HUDEP-2 (cell line): ENCODE measurements around the gene ALOX12B.
A peak's percentile ranks its signal among the peaks of the same experiment; 100 is the strongest.

Experiments
- DNase-seq, 76 experiments: peaks; one replicate each; lab custom pipeline; 2025; ENCODE audit not compliant: unreplicated experiment in 76 of 76; lab: John Stamatoyannopoulos, UW

Gene ALOX12B

DNA sequence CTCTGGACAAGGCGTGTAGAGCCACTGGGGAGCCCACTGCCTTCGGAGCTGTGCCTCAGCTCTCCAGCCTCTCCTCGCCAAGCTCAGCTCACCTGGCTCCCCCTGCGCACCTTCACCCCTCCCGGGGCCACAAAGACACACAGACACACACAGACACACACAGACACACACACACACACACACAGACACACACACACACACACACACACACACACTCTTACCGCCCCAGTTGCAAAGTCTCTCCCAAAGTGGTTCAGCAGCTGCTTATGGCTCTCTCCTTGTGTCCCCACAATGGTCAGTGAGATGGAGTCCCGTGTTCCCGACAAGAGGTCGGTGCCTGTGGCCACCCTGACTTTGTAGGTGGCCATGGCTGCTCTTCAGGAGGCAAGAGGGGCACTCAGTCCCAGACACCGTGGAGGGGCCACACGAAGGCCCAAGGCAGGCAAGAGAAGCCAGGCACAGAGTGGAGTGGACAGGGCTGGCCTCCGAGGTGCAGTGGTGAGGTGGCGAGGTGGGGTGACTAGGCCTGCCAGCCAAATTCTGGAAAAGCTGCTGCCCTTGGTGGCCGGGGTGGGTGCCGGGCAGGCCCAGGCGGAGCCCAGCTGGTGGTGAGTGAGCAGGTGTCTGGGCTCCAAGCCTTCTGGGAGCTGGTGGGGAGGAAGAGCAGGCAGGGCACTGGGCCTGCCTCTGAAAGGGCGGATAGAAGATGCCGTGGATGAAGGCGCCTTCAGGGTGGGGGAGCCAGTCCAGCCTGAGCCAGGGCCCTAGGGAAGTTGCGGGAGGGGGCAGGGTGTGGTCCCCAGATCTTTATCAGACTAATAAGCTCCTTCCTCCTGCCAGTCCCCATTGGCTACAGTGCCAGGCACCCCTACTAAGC lies at the start of gene ALOX12B:
ALOX12B (minus strand) TSS at position 642 of the 877 bp plus-strand sequence; CDS start at position 368, 274 bp downstream.
- DNase-seq: peak in 6 of 76 experiments; percentile 9 to 27 (median 20)

DNA sequence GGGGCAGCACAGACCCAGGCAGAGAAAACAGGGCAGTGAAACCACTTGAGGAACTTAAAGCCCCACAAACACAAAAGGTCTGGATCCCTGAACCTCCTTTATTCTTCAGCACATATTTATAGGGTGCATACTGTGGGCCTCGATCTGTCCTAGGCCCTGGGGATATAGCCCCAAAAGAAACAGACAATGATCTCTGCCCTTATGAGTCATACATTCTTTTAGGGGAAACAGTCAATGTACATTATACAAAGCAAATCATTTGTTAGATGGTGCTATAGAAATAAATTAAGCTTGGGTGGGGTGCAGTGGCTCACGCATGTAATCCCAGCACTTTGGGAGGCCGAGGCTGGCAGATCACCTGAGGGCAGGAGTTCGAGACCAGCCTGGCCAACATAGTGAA lies 46.4 kb upstream of the ALOX12B start:
- DNase-seq: no peak

DNA sequence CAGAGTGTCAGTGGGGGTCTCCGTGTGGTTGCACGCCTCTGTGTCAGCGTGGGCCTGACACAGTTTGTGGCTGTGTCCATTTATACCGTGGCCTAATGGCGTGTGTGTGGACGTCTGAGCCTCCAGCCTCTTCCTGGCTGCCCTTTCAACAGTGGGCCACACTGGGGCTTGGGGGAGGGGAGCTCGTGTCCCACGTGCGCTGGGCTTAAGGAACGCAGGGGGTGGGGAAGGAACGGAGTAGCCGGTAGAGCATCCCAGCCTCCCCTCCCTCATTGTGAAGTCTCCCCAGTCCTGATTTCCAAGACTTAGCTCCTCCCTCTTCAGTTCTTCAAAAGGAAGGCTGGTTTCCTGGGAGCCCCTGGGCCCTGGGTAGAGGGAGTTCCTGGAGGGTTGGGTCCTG lies 45.9 kb upstream of the ALOX12B start:
- no peak for DNase-seq

DNA sequence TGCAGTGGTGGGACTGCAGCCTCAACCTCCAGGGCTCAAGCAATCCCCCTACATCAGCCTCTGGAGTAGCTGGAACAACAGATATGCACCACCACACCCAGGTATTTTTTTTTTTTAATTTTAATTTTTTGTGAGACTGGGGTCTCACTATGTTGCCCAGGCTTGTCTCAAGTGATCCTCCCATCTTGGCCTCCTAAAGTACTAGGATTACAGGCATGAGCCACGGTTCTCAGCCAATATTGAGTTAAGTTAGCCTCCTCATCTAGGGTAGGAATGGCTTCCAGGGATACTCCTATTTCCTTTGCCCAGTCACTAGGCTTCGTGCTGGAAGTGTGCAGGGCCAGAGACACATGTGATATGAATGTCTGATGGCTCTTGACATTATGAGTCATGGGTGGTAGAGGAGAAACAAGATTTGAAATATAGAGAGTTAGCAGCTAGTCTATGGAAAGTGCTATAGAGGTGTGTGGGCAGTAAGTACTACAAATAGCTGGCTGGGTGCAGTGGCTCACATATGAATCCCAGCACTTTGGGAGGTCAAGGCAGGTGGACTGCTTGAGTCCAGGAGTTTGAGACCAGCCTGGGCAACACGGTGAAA lies 44.4 kb upstream of the ALOX12B start:
- no peak for DNase-seq

DNA sequence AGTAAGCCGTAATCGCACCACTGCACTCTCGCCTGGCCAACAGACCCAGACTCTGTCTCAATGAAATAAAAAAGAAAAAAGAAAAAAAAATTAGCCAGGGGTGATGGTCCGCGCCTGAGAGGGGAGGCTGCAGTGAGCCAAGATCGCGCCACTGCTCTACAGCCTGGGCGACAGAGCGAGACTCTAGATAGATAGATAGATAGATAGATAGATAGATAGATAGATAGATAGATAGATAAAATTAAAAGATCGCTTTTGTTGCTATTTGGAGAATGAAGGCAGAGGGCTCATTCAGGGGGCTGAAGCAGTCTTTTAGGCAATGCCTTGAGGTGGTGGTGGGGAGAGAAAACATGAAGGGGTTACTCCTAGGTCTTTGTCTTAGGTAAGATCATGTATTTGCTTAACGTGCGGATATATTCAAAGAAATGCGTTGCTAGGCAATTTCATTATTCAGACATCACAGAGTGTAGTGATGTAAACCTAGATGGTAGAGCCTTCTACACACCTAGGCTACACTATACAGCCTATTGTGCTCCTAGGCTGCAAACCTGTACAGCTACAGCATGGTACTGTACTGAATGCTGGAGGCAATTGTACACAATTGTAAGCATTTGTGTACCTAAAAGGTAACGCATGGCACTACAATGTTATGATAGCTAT lies 40.7 kb upstream of the ALOX12B start:
- DNase-seq: no peak

DNA sequence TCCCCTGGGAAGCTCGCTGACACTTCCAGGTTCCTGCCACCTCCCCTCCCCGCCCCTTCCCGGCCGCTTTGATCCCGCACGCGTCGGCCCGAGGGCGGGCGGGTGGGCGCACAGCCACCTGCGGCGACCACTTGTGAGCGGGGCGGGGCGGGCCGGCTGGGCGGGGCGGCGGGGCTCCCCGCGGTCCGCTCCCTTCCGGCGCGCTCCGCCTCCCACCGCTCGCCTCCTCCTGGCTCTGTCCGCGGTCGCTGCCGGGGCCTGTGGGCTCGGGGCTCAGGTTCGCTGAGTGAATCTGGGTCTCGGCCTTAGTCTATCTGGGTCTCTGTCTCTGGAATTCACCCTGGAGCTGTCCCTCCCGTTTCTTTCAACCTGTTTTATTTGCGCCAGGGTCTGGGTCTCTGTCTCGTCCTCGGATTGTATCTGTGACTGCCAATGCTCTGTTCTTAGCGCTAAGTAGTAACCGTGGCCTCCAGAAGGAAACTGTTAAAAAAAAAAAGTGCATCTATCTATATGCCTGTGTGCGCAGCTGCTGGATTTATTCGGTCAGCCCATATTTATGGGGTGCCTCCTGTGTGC lies 39.1 kb upstream of the ALOX12B start:
- DNase-seq: peak in 29 of 76 experiments; percentile 8 to 69 (median 37)

DNA sequence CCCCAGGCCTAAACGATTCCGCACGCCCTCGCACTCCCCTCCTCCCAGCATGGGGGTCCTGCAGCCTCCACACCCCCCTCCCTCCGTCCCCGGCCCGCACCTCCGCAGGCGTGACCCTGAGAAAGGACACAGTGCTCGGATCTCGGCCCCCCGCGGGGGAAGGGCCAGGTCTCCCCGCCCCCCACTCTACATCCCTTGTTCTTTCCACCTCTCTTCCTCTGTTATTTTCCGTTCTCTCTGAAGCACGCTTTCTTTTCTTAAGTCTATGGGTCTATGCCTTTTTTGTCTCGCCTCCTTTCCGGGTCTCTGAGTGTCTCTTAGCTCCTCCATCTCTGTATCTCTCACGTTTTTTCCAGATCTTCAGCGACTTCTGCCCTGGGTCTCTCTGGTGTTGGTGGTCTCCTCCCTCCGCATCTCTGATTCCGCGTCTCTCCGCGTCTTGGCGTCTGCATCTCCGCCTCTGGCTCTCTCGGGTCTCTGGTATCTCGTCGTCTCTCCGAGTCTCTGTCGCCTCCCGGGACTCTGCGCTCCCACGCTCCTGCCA lies 38.5 kb upstream of the ALOX12B start:
- peak in 13 of 76 experiments; percentile 34 to 59 (median 44) for DNase-seq

DNA sequence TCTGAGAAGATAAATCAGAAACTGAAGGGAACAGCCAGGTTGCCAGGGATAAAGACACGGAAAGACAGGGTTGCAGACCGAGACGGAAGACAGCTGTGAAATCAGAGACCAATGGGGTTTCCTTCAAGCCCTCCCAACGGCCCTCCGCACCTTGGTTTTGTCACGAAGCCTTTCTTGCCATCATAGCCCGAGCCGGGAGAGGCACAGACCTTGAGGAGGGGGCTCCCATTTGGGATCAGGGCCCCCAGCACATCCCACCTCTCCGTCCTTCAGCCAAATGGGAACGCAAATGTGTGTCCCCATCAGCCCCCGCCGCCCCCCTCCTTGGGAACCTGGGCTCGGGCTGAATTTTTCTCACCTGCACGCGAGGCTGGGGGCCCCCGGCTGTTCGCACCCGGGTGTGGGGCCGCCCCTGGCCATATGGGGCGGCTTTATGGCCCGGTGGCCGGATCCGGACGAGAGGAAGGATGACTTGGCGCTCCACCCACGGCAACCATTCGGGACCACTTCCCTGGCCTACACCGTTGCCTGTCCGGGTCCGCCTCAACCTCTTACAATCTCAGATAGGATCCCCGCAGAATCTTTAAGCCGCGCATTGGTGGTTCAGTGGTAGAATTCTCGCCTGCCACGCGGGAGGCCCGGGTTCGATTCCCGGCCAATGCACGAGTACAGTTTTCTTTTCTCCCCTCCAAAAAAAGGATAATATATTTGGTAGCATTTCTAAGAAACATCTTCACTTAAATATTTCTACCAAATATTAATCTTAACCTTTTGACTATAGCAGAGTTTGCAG lies 37.8 kb upstream of the ALOX12B start:
- peak in 66 of 76 experiments; percentile 20 to 95 (median 72) for DNase-seq

DNA sequence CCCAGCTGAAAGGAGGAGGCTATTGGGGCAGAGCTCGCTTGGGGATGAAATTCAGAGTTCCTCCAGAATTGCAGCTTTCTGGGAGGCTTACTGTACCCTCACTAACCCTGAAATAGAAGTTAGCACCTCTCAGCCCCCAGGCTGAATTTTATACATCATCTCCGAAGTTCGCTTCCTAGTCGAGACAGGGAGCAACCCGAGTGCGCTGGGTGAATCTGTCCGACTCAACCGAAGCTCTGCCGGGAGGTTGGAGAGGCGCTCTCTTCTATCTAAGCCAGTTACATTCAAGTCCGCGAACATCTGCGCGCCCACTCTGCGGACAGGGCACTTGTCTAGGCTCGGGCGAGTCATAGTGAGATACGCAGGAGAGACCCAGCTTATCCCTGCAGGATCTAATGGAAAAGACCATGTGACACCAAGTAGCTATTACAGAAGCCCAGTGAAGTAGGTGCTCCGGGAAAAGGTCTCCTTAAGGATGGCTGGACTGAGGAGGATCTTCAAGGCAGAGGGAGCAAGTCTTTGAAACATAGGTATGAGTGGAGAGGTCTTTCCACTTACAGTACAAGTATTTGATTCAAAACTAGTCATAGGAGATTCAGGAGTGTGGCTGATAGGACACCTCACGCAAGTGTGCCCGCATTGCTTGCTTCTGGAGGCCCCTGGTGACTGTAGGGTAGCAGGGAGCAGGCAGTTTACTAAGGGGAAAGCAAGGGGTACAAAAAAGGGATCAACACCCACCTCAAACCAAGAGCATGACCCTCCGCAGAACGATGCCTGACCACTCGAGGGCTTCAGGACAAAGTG lies 37.0 kb upstream of the ALOX12B start:
- peak in 13 of 76 experiments; percentile 6 to 44 (median 18) for DNase-seq

DNA sequence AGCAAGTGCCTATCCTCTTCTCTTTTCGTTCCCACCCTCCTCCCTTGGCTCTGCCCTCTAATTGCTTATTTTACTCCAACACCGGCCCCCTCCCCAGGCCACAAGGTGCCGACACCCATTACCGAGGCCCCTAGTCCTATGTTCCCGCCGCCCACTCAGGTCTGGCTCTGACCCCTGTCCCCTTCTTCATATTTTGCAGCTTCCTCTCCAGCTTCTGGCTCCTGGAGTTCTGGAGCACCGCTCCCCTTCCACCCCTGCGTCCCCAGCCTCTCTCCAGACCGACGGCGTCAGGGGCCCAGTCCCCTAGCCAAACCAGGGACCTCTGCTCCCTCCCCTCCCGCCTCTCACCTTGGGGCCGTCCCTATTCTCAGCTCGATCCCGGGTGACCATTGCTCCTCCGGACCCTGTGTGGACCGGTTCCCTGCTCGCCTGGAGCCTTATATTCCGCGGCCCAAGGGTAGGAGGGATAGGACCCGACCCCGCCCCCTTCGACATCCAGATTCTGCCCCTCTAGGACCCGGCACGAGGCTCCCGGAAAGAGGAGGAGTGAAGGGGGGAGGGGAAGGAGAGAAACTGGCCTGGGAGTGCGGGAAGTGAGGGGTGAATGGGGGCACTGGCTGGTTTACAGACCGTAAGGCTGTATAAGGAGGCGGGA lies 36.3 kb upstream of the ALOX12B start, which contains the start of gene HES7:
HES7 (minus strand) TSS at position 412 of the 655 bp plus-strand sequence; CDS start at position 390, 22 bp downstream.
- DNase-seq: peak in 1 of 76 experiments; percentile 37

DNA sequence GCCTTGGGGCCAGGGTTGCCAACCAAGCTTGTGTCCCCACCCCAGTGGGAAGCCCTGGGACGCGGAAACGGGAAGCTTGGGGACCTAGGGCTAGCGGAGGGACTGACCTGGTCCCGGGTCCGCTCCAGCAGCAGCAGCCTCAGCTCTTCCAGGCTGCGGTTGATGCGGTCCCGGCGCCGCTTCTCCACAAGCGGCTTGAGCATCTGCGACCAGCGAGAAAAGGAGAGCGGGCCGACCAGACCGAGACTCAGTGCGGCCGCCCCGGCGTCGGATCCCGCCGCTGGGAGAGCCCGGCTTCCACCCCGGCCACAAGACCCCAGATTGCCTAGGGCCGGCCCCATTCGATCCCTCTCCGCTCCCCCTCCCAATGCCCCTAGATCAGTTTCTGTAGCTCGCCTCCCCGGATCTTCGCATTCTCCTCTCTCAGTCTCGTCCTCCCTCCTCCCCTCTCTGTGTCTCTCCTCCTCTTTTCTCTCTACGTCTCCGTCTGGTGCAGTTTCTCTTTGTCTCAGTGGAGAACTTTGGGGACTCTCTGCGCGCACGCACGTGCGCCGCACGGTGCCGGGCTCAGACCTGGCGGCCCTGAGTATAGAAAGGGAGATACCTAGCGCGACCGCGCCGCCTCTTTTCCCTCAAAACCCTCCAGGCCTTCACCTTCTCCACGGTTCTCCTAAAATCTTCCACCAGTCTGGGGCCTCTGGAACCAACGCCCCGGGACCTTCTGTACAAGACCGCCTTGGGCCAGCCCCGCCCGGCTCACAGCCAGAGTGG lies 35.6 kb upstream of the ALOX12B start:
- peak in 23 of 76 experiments; percentile 10 to 55 (median 31) for DNase-seq

DNA sequence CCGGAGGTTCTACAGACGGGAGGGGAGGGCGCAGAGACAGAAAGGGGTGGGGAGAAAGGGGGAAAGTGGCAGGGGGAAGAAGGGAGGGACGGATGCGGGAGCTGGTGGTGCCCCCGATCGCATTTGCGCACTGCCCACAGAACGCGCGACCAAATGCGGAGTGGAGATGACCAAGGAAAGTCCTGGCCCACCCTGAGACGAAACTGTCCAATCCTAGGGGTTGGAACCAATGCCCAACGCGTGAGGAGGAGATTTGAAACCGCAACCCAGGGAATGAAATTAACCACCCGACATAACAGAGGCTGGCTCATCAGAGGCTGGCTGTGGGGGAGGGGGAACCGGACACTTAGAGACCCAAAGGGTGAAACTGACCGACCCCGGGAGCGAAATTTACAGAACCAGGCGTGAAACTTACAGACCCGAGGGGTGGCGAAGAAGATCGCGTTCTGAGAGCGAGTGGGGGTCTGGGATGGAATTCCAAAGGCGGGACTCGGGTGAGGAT lies 35.0 kb upstream of the ALOX12B start:
- DNase-seq: no peak

DNA sequence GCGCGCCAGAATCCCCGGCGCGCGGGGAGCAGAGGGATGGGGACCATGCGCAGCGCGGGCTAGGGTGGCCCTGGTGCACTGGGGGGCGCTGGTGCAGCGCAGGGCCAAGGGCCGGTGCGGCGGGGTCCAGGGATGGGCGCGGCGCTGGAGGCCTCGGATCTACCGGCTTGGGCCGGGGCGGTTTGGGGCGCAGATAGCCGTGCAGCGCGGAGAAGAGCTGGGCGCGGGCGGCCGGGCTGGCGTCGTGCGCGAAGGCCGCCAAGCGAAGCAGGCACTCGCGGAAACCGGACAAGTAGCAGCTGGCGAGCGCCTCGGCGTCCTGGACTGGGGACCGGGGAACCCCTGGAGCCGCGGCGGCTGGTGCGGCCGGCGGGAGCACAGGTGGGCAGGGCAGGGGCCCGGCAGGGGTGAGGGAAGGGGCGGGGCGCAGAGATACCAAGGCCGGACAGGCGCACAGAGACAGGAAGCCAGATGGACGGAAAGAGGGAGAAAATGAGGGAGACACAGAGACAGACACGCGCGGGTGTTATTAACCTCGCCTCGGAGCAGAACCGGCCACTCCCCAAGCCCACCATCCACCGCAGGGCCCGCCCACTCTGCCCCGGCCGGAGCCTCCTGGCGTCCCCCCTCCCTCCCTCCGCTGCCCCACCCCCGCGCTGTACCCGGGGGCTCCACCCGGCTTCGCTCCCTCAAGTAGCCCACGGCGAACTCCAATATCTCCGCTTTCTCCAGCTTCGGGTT lies 34.3 kb upstream of the ALOX12B start:
- DNase-seq: peak in 54 of 76 experiments; percentile 17 to 71 (median 52)

DNA sequence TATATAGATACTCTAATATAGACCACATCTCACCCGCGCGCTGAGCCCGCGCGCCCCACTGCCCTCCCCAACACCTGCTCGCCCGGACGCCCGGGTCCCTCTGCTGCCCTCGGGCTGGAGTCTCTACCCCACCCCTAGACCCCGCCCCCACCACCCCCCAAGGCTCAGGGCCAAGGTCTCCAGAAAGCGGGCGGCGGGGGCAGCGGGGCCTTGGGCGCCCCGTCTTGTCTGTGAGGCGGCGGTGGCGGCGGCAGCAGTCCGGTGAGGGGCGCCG lies 33.8 kb upstream of the ALOX12B start:
- no peak for DNase-seq

DNA sequence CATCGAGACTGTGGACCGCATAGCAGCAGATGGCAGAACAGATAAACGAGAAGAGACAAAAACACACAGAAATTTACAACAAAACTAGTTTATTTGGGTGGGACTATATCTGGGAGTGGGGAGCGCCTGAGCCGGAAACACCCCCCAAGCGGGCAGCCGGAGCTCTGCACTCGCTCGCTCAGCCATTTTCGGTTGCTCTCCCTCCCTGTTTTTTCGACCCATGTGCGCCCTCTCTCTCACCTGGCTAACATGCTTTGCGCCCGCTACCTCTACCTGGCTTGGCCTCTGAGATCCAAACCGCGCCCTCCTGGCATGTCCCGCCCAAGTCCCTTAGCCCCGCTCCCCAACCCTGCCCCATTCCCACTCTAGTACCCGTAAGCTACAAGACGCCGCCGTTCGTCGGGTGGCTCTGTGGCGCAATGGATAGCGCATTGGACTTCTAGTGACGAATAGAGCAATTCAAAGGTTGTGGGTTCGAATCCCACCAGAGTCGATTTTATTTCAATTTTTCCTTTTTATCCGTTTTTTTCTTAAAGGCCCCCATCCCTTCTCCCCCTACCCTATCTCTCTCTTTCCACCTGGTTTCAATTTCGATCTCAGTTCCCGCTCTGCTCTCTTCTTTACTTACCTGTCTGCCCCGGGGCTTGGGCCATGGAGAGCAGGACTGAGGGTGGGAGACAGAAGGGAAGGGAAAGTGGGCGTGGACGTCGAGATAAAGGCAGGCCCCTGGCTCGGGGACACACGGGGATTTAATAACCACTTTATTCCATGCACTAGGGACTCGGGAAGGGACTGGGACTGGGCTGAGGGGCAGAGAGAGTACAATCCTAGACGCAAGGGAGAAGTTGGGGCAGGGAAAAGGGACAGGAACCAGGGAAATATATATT lies 33.2 kb upstream of the ALOX12B start:
- DNase-seq: peak in 69 of 76 experiments; percentile 28 to 94 (median 77)
